HCT116 (cell line): Measurements from ENCODE around the gene PLBD2. TPM values are rescaled to one million over a fixed set of nuclear protein-coding genes. Genes with fewer than 3 reads are reported as not detected.

ENCODE experiments used
- ATAC-seq: fragments of 200-7000 bp; cut with Tn5 transposase; 2 replicates; pipeline ENCODE4 v1.9.1; 2020; ENCODE audit warnings: mild to moderate bottlenecking, moderate library complexity
- BruUV-seq: library from RNA; stranded (reverse); fragments of 400-500 nt; replicated peaks from 2 replicates; lab custom pipeline; 2021; lab: Mats Ljungman, UMichigan
- CTCF ChIA-PET: fragments of 300-600 bp; sonication (Branson Sonifier 250); formaldehyde crosslinking; loops from one replicate; lab custom pipeline; 2021; ENCODE audit warnings: antibody characterized with exemption; lab: Charles Lee
- POLR2A ChIA-PET: fragments of 300-600, 350-600 bp; sonication (Branson Sonifier 250); formaldehyde crosslinking; loops from one replicate; lab custom pipeline; 2021; ENCODE audit warnings: antibody characterized with exemption; lab: Charles Lee
- RAD21 ChIA-PET, 2 experiments: fragments of 300-600 bp; sonication (Branson Sonifier 250); formaldehyde crosslinking; loops; one replicate each; lab custom pipeline; 2023; ENCODE audit warnings: low total read pairs in 2 of 2; ENCODE audit not compliant: uncharacterized antibody in 2 of 2, unreplicated experiment in 2 of 2, low non-redundant PET in 1 of 2; lab: Charles Lee
- DNase-seq: peaks from one replicate; pipeline ENCODE4 v3.0.0-alpha.2; 2010; ENCODE audit warnings: low read depth, low spot score
- H2AFZ ChIP-seq: fragments of 200-600 bp; shearing (Covaris generic), sonication (generic); 2 replicates; pipeline ENCODE4 v1.6.1; 2017; ENCODE audit warnings: low read depth, mixed run types, mixed read lengths, antibody characterized with exemption, low read length; ENCODE audit not compliant: poor library complexity, severe bottlenecking
- H3K27ac ChIP-seq: 2 replicates; pipeline ENCODE4 v1.5.1; 2012; ENCODE audit warnings: low read depth, low read length
- H3K27me3 ChIP-seq: fragments of 200-600 bp; sonication (generic); 2 replicates; pipeline ENCODE4 v1.6.1; 2016; ENCODE audit warnings: mixed run types, low read length, mixed read lengths; ENCODE audit not compliant: insufficient read depth
- H3K36me3 ChIP-seq, 2 experiments: fragments of 200-500 bp in 1 of 2; fragments of 200-600 bp in 1 of 2; sonication (Bioruptor generic) in 1 of 2; sonication (generic) in 1 of 2; 2 replicates each; pipeline versions ENCODE4 v1.5.1 to v1.6.1; 2014 to 2016; ENCODE audit warnings: low read length in 2 of 2, inconsistent platforms in 1 of 2, mixed read lengths in 1 of 2, mixed run types in 1 of 2; ENCODE audit not compliant: insufficient read depth in 2 of 2, control insufficient read depth in 1 of 2
- H3K4me1 ChIP-seq, 2 experiments: fragments of 200-600 bp in 1 of 2; sonication (generic) in 1 of 2; 2 replicates each; pipeline versions ENCODE4 v1.5.1 to v1.6.1; 2012 to 2017; ENCODE audit warnings: low read length in 2 of 2, inconsistent platforms in 1 of 2, mild to moderate bottlenecking in 1 of 2, mixed read lengths in 1 of 2, mixed run types in 1 of 2, moderate library complexity in 1 of 2; ENCODE audit not compliant: insufficient read depth in 2 of 2, control insufficient read depth in 1 of 2
- H3K4me2 ChIP-seq: fragments of 200-600 bp; sonication (generic); 2 replicates; pipeline ENCODE4 v1.6.1; 2017; ENCODE audit warnings: mixed run types, low read length, mixed read lengths
- H3K4me3 ChIP-seq, 2 experiments: fragments of 200-600 bp in 1 of 2; sonication (generic) in 1 of 2; replicated peaks in 1 of 2; 2 replicates each; pipeline ENCODE4 v1.5.1; 2011 to 2016; ENCODE audit warnings: low read length in 2 of 2, control low read depth in 1 of 2, low read depth in 1 of 2, mild to moderate bottlenecking in 1 of 2, mixed read lengths in 1 of 2, mixed run types in 1 of 2
- H3K79me2 ChIP-seq: fragments of 200-600 bp; sonication (generic); 2 replicates; pipeline ENCODE4 v1.6.1; 2017; ENCODE audit warnings: mild to moderate bottlenecking, mixed run types, low read length, moderate library complexity, mixed read lengths; ENCODE audit not compliant: insufficient read depth
- H3K9ac ChIP-seq: fragments of 200-600 bp; sonication (generic); 2 replicates; pipeline ENCODE4 v1.6.1; 2016; ENCODE audit warnings: low read length, mixed read lengths
- H3K9me2 ChIP-seq: fragments of 200-600 bp; sonication (generic), shearing (Covaris generic); 2 replicates; pipeline ENCODE4 v1.6.1; 2017; ENCODE audit warnings: mixed run types, mild to moderate bottlenecking, moderate library complexity; ENCODE audit not compliant: insufficient read depth
- H3K9me3 ChIP-seq, 2 experiments: fragments of 200-500 bp in 1 of 2; fragments of 200-600 bp in 1 of 2; sonication (Bioruptor generic) in 1 of 2; sonication (generic) in 1 of 2; 2 replicates each; pipeline ENCODE4 v1.6.1; 2014 to 2017; ENCODE audit warnings: low read length in 2 of 2, mixed read lengths in 2 of 2, inconsistent platforms in 1 of 2, low read depth in 1 of 2, mild to moderate bottlenecking in 1 of 2, mixed run types in 1 of 2, moderate library complexity in 1 of 2; ENCODE audit not compliant: control insufficient read depth in 1 of 2, insufficient read depth in 1 of 2
- H4K20me1 ChIP-seq: fragments of 200-600 bp; sonication (generic), shearing (Covaris generic); 2 replicates; pipeline ENCODE4 v1.6.1; 2017; ENCODE audit warnings: mixed run types, mild to moderate bottlenecking, moderate library complexity; ENCODE audit not compliant: insufficient read depth
- CEBPB ChIP-seq: IDR thresholded peaks from 2 replicates; pipeline ENCODE4 v1.6.1; 2012; ENCODE audit warnings: low read depth
- CTCF ChIP-seq, 3 experiments: fragments of 200-600 bp in 1 of 3; sonication (generic) in 1 of 3; IDR thresholded peaks in 2 of 3; conservative IDR thresholded peaks in 1 of 3; 2 replicates each; pipeline ENCODE4 v1.5.1; 2012 to 2017; ENCODE audit warnings: low read depth in 2 of 3, low read length in 2 of 3, antibody characterized with exemption in 1 of 3, borderline replicate concordance in 1 of 3, control low read depth in 1 of 3, mild to moderate bottlenecking in 1 of 3, mixed read lengths in 1 of 3, mixed run types in 1 of 3, moderate library complexity in 1 of 3; ENCODE audit not compliant: insufficient read depth in 1 of 3
- EGR1 ChIP-seq: IDR thresholded peaks from 2 replicates; pipeline ENCODE4 v1.6.1; 2012; ENCODE audit warnings: low read depth
- ELF1 ChIP-seq: IDR thresholded peaks from 2 replicates; pipeline ENCODE4 v1.6.1; 2012; ENCODE audit warnings: low read depth, borderline replicate concordance
- EZH2 ChIP-seq: fragments of 200-600 bp; sonication (generic); IDR thresholded peaks from 2 replicates; pipeline ENCODE4 v1.6.1; 2017; ENCODE audit warnings: antibody characterized with exemption, mixed run types
- EZH2phosphoT487 ChIP-seq: fragments of 200-600 bp; IDR thresholded peaks from 2 replicates; pipeline ENCODE4 v1.6.1; 2018; ENCODE audit warnings: antibody characterized with exemption, borderline replicate concordance
- FOSL1 ChIP-seq: IDR thresholded peaks from 2 replicates; pipeline ENCODE4 v1.6.1; 2012; ENCODE audit warnings: low read depth
- JUND ChIP-seq: IDR thresholded peaks from 2 replicates; pipeline ENCODE4 v1.6.1; 2012
- MAX ChIP-seq: IDR thresholded peaks from 2 replicates; pipeline ENCODE4 v1.6.1; 2012
- POLR2A ChIP-seq: IDR thresholded peaks from 2 replicates; pipeline ENCODE4 v1.7.0; 2011; ENCODE audit warnings: borderline replicate concordance; ENCODE audit not compliant: insufficient read depth, insufficient read length; ENCODE audit errors: extremely low read depth
- POLR2AphosphoS5 ChIP-seq: IDR thresholded peaks from 2 replicates; pipeline ENCODE4 v1.6.1; 2011; ENCODE audit warnings: mild to moderate bottlenecking, low read depth, low read length, moderate library complexity
- SIN3A ChIP-seq: IDR thresholded peaks from 2 replicates; pipeline ENCODE4 v1.6.1; 2012; ENCODE audit warnings: low read depth
- SP1 ChIP-seq: IDR thresholded peaks from 2 replicates; pipeline ENCODE4 v1.6.1; 2012; ENCODE audit warnings: low read depth
- SRF ChIP-seq: IDR thresholded peaks from 2 replicates; pipeline ENCODE4 v1.6.1; 2012; ENCODE audit warnings: low read depth
- TCF7L2 ChIP-seq: IDR thresholded peaks from 2 replicates; pipeline ENCODE4 v1.7.0; 2011; ENCODE audit warnings: borderline replicate concordance, inconsistent platforms; ENCODE audit not compliant: insufficient read depth, insufficient read length; ENCODE audit errors: extremely low read depth
- YY1 ChIP-seq: IDR thresholded peaks from 2 replicates; pipeline ENCODE4 v1.6.1; 2011; ENCODE audit warnings: low read length, low read depth, moderate library complexity, mild to moderate bottlenecking; ENCODE audit not compliant: insufficient replicate concordance; ENCODE audit errors: extremely low read depth
- ZBTB33 ChIP-seq: IDR thresholded peaks from 2 replicates; pipeline ENCODE4 v1.6.1; 2011; ENCODE audit warnings: mild to moderate bottlenecking, low read length, moderate library complexity; ENCODE audit not compliant: insufficient replicate concordance; ENCODE audit errors: extremely low read depth
- ZNF274 ChIP-seq: fragments of 200-500 bp; sonication (Bioruptor generic); IDR thresholded peaks from 2 replicates; pipeline ENCODE4 v1.6.1; 2014; ENCODE audit warnings: mild to moderate bottlenecking, low read depth, low read length, inconsistent platforms
- intact Hi-C: fragments of 100-400 bp; cut with micrococcal nuclease; formaldehyde crosslinking; loops from 2 replicates; pipeline ENCODE4 v1.10.0; 2022
- total RNA-seq: library from RNA; stranded (reverse); gene quantifications from one replicate; pipeline ENCODE4 v1.2.1, GENCODE V29; 2021; ENCODE audit not compliant: unreplicated experiment

Gene PLBD2
- total RNA-seq, 1 experiment from 2014 or later = 45.0 TPM

GRCh38 chr12:113396200-113396599 lies 37.8 kb downstream of the PLBD2 start:
- POLR2A ChIA-PET = no interaction called here
- RAD21 ChIA-PET = no interaction called here
- H3K27me3 ChIP-seq = no peaks in the 10 kb centered on the region
- no peak overlapping the region for H3K27ac ChIP-seq
- H4K20me1 ChIP-seq = no peaks in the 10 kb centered on the region
- BruUV-seq = no TSS peak
- H3K36me3 ChIP-seq = no peaks in the 10 kb centered on the region
- H3K4me2 ChIP-seq = no peak overlapping the region
- no peak overlapping the region for H3K9ac ChIP-seq
- no peaks in the 10 kb centered on the region for H3K9me2 ChIP-seq
- no peak for TF ChIP-seq POLR2AphosphoS5
- TF ChIP-seq ELF1 = no peak
- no peak for TF ChIP-seq POLR2A
- no peak for TF ChIP-seq EGR1
- TF ChIP-seq SIN3A = no peak
- no peak for TF ChIP-seq CTCF (IDR thresholded peaks at IDR 0.05 in 2 of 3, conservative IDR thresholded peaks at IDR 0.05 in 1 of 3; ENCODE audit: borderline replicate concordance in 1 of 3, insufficient read depth in 1 of 3, low read depth in 2 of 3, low read length in 2 of 3)
- no peak for TF ChIP-seq ZNF274
- TF ChIP-seq YY1 = no peak
- no peak for TF ChIP-seq EZH2
- no peak for TF ChIP-seq SRF
- no peak for TF ChIP-seq EZH2phosphoT487
- TF ChIP-seq JUND = no peak
- TF ChIP-seq MAX = no peak
- no peak for TF ChIP-seq FOSL1
- TF ChIP-seq TCF7L2 = no peak
- TF ChIP-seq SP1 = no peak
- TF ChIP-seq ZBTB33 = no peak
- no peak for TF ChIP-seq CEBPB
- no peaks in the 10 kb centered on the region for H3K79me2 ChIP-seq
- ATAC-seq = no peak
- intact Hi-C loops = no loop called here
- DNase-seq = no peak
- no peak overlapping the region for H2AFZ ChIP-seq
- H3K9me3 ChIP-seq = no peaks in the 10 kb centered on the region
- H3K4me3 ChIP-seq = no peak overlapping the region
- no peaks in the 10 kb centered on the region for H3K4me1 ChIP-seq
- CTCF ChIA-PET = no interaction called here
